Measurements from ENCODE around the gene GDAP1L1.
"Not testable (repeated sequence)": the region's sequence is repeated elsewhere in the genome, so short reads cannot be mapped to it uniquely, and the experiment has no call there.

Gene GDAP1L1

GRCh38 chr20:44296011-44296410 is 48.9 kb downstream of the GDAP1L1 start:
- no peak for FAIRE-seq

GRCh38 chr20:44297721-44298120 is 50.6 kb downstream of the GDAP1L1 start:
- FAIRE-seq = no peak

More at GRCh38 chr20:44296011-44296410, 48.9 kb downstream of the GDAP1L1 start:
- DNase-seq (ENCODE audit: extremely low spot score, insufficient read length, low read depth) = no peak

GRCh38 chr20:44299011-44299535 is 52.0 kb downstream of the GDAP1L1 start:
- FAIRE-seq; DNase-seq (ENCODE audit: extremely low spot score, insufficient read length, low read depth): not testable (repeated sequence)

More at GRCh38 chr20:44297721-44298120, 50.6 kb downstream of the GDAP1L1 start:
- DNase-seq (ENCODE audit: extremely low spot score, insufficient read length, low read depth) = no peak

GRCh38 chr20:44301285-44301684 is 54.2 kb downstream of the GDAP1L1 start:
- FAIRE-seq = no peak

GRCh38 chr20:44302026-44302669 is 55.0 kb downstream of the GDAP1L1 start:
- DNase-seq (ENCODE audit: extremely low spot score, insufficient read length, low read depth) (no peak), FAIRE-seq (no peak)

More at GRCh38 chr20:44301285-44301684, 54.2 kb downstream of the GDAP1L1 start:
- DNase-seq (ENCODE audit: extremely low spot score, insufficient read length, low read depth) = no peak

- FAIRE-seq (no peak), DNase-seq (ENCODE audit: extremely low spot score, insufficient read length, low read depth) (no peak)
These were observed 55.6 kb downstream of the GDAP1L1 start for GRCh38 chr20:44302736-44303135.

GRCh38 chr20:44304383-44304782 is 57.3 kb downstream of the GDAP1L1 start:
- DNase-seq (ENCODE audit: extremely low spot score, insufficient read length, low read depth) (no peak), FAIRE-seq (no peak)

- no peak for DNase-seq (ENCODE audit: extremely low spot score, insufficient read length, low read depth)
- no peak for FAIRE-seq
These were observed 59.8 kb downstream of the GDAP1L1 start for GRCh38 chr20:44306927-44307326.

GRCh38 chr20:44309763-44310663 is 62.9 kb downstream of the GDAP1L1 start:
- DNase-seq (ENCODE audit: extremely low spot score, insufficient read length, low read depth) (no peak), FAIRE-seq (no peak)

- peak; percentile 87 for FAIRE-seq
- DNase-seq (ENCODE audit: extremely low spot score, insufficient read length, low read depth) = peak; percentile 99
These were observed 63.8 kb downstream of the GDAP1L1 start, which contains the start of gene FITM2 for GRCh38 chr20:44310664-44311639. Gene FITM2, minus strand, starts transcription at chr20:44311202. Its CDS starts 54 bp downstream, at chr20:44311148.

- no peak for DNase-seq (ENCODE audit: extremely low spot score, insufficient read length, low read depth)
- FAIRE-seq = no peak
These were observed 67.8 kb downstream of the GDAP1L1 start for GRCh38 chr20:44314870-44315269.

GRCh38 chr20:44319839-44320422 is 72.8 kb downstream of the GDAP1L1 start:
- no peak for FAIRE-seq

GRCh38 chr20:44324343-44324742 is 77.2 kb downstream of the GDAP1L1 start:
- DNase-seq (ENCODE audit: extremely low spot score, insufficient read length, low read depth) = no peak

More at GRCh38 chr20:44319839-44320422, 72.8 kb downstream of the GDAP1L1 start:
- no peak for DNase-seq (ENCODE audit: extremely low spot score, insufficient read length, low read depth)

GRCh38 chr20:44326391-44327159 is 79.5 kb downstream of the GDAP1L1 start:
- FAIRE-seq (no peak), DNase-seq (ENCODE audit: extremely low spot score, insufficient read length, low read depth) (no peak)

More at GRCh38 chr20:44324343-44324742, 77.2 kb downstream of the GDAP1L1 start:
- no peak for FAIRE-seq

GRCh38 chr20:44327748-44328147 is 80.6 kb downstream of the GDAP1L1 start:
- DNase-seq (ENCODE audit: extremely low spot score, insufficient read length, low read depth); FAIRE-seq: not testable (repeated sequence)

GRCh38 chr20:44328428-44328827 is 81.3 kb downstream of the GDAP1L1 start:
- DNase-seq (ENCODE audit: extremely low spot score, insufficient read length, low read depth) = no peak
- FAIRE-seq = no peak

Data from GM18507 (cell line).